DLD1 (cell line): ENCODE data around the gene NAV3.

ENCODE experiments used
- in situ Hi-C: cut with HindIII; loops from 2 replicates; pipeline ENCODE4 v1.10.0; 2017; ENCODE audit warnings: low sequenced_read_pairs

NAV3 gene

GRCh38 chr12:77837876-77838291, 7.2 kb downstream of the NAV3 start:
- in situ Hi-C loops: no loop called here

- in situ Hi-C loops: no loop called here
These were observed 10.8 kb downstream of the NAV3 start for GRCh38 chr12:77841521-77841920.

GRCh38 chr12:77842430-77842829, 11.7 kb downstream of the NAV3 start:
- in situ Hi-C loops: no loop called here

- in situ Hi-C loops: no loop called here
These were observed 15.1 kb downstream of the NAV3 start for GRCh38 chr12:77845831-77846230.

DNA sequence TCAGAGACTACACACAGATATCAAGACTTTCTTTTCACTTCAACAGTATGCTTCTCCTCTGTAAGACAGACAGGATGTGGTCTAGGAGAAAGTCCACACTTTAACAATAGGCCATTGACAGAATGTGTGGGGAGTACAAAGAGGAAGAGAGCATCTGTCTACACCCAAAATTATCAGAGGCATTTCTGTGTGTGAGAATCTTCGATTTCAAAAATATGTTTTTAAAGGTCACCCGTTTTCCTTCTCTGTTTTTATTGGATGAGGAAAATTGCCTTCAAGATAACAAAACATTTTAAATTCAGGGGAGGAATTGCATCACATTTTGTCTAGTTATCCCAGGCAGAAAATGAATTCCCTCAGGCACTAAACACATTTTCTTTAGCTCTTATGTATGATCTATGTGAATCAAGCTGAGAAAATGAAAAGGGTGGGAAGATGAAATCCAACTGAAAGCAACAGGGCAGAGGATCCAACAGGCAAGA, 16.4 kb downstream of the NAV3 start:
- in situ Hi-C loops: no loop called here

- in situ Hi-C loops: no loop called here
These were observed 17.2 kb downstream of the NAV3 start for GRCh38 chr12:77847680-77848431.

GRCh38 chr12:77850129-77850528, 19.4 kb downstream of the NAV3 start:
- in situ Hi-C loops: no loop called here

GRCh38 chr12:77850698-77851097, 20.0 kb downstream of the NAV3 start:
- in situ Hi-C loops: no loop called here

GRCh38 chr12:77855548-77855947, 24.9 kb downstream of the NAV3 start:
- in situ Hi-C loops: no loop called here

DNA sequence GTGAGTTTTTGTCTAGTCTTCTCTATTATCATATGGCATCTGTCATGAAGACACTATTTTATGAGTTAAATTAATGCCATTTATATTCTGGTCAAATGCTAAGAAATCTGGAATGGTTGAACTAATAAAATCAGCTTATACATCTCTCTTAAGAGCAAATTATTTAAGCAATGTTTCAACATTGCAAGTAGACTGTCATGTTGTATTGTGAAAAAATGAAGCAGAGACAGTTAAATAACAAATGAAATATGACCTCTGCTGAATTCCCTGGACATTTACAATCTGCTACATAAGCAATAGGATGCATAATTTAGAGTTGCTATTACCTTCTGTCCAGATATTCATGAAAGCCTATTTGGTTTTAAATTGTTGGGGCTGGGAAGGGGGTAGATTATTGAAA, 30.6 kb downstream of the NAV3 start:
- in situ Hi-C loops: no loop called here

DNA sequence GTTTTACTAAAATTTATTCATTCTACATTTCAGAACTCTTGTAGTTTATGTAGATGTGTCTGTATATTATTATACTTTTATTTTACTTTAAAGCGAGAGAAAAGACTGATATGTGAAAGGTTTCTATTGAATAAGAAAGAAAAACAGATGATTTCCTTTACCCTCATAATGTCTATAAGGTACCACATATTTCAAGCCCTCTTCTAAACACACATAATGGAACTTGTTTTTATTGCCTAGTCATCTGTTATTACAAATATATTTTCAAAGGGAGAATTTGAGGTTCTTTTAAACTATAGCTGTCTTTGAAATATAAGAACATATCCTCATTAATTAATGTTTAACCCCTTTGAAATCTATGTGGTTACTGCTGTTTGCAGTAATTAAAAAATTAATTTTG, 34.5 kb downstream of the NAV3 start:
- in situ Hi-C loops: no loop called here

- in situ Hi-C loops: no loop called here
These were observed 48.2 kb downstream of the NAV3 start for GRCh38 chr12:77878901-77879300.

DNA sequence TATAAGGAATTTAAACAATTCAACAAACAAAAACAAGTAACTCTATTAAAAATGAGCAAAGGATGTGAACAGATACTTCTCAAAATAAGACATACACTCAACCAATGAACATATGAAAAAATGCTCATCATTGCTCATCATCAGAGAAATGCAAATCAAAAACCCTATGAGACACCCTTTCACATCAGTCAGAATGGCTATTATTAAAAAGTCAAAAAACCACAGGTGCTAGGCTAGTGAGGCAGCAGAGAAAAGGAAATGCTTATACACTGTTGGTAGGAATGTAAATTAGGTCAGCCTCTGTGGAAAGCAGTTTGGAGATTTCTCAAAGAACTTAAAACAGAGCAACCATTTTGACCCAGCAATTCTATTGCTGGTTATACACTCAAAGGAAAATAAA, 52.0 kb downstream of the NAV3 start:
- in situ Hi-C loops: no loop called here

GRCh38 chr12:77888611-77889010, 57.9 kb downstream of the NAV3 start:
- in situ Hi-C loops: no loop called here

- in situ Hi-C loops: no loop called here
These were observed 60.9 kb downstream of the NAV3 start for GRCh38 chr12:77891518-77892147.

- in situ Hi-C loops: no loop called here
These were observed 63.2 kb downstream of the NAV3 start for GRCh38 chr12:77893918-77894317.

DNA sequence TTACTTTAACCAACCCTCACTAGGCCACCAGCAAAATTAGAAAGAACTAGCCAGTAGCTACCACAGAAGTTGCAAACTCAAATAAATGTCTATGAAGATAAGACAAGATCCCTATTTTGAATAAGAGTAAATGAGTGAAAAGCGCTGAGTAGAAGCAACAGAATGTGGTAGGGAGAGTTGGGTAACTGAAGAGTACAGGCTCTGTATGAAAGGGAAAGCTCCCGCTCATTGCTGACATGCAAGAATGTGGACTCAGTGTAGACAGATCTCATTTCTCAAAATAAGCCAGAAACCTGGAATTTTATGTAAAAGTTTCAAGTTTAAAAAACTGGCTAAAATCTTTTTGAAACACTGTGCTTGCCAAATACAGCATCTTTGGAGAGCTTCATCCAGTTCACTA, 63.9 kb downstream of the NAV3 start:
- in situ Hi-C loops: no loop called here

DNA sequence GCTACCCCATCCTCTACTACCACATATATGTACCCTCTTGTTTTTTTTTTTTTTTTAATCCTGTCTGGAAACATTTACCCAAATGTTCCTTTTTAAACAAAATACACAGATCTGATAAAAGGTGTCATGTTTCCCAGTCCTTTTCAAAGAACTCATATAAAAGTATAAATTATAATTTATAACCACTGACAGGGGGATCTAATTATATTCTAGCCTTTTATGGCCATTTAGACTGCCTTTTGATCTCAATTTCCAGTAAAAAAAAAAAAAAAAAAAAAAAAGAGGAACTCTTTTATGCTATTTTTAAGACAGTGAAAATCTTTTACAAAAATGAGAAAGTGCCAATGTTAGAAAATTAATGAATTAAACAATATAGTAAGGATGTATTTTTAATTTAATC, 65.0 kb downstream of the NAV3 start:
- in situ Hi-C loops: no loop called here

DNA sequence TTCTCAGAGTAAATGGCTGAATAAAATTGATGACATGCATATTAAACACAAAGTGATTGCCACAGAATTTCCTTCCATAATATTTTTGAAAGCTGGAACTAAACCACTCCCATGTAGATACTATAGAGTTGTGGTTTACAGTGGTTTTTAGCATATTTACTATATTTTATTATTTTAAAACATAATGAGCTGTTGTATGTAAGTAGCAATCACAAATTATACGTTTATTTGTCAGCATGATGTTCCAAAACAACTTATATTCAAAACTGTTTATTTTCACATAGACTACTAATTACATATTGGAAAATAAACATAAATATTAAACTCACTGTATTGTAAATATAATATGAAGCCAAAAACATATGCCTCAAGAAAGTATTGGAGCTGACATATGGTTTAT, 77.2 kb downstream of the NAV3 start:
- in situ Hi-C loops: no loop called here

DNA sequence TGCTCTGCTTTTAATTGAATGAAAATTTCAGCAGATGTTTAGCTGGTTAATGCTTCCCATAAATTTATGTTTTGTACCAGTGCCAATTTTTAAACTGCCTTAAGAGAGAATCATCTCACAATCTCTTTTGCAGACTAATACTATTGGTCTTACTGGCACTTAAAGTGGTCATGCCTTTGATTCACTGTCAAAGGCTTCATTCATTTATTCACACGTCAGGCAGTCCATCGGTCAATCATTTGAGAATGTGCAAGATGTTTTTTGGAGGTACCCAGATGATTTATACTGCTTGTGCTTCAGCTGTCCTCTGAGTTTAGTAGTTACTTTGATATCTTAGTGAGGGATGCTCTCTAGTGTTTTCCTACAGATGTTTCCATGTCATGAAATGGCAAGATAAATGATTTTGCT, 83.4 kb downstream of the NAV3 start:
- in situ Hi-C loops: no loop called here

DNA sequence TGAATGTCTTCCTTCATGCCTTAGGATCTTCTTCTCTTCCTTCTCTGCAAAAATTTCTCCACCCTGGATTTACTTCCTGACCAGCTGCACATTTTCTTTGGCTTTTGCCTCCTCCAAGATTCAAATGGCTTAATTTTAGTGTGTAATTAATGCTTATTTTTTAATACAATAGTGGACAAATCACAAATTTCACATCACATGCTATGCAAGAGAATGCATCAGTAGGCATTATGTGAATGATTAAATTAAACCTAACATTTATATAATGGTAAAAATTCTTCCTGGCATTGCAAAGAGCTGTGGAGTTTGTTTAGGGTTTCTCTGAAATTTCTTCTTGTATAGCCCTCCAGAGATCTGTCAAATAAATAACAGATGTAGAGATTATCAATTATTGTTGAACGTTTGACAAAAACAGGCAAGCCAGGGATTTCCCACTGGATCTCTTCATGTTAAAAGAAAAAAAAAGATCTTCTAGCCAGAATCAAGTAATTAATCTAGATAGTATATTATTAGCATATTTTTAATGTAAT, 84.4 kb downstream of the NAV3 start:
- in situ Hi-C loops: no loop called here

DNA sequence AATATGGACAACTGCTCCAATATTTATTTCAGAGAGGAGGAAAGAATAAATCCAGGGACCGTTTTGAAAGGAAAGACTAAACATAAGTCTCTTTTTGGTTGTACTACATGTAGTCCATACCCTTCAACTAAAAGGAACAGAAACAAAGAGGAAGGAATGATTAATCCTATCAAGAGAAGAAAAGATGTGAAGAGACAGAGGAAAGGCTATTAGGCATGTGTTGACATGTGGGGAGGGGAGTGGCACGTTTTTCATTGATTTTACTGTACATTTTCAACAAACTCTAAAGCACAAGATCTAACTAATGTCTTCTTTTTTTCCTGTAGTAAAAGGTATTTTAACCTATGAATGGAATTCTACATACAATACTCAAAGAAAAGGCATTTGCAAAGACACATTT, 85.6 kb downstream of the NAV3 start:
- in situ Hi-C loops: no loop called here
